ENCODE results near the gene PLA2G2F.

Gene PLA2G2F

GRCh38 chr1:20199403-20199802, 60.3 kb downstream of the PLA2G2F start:
- TF ChIP-seq CTCF (IDR thresholded peaks at IDR 0.05; ENCODE audit: low read depth, low read length), result no peak
- H3K4me3 ChIP-seq (ENCODE audit: low read depth, low read length), result no peak overlapping the region

GRCh38 chr1:20199840-20200239, 60.7 kb downstream of the PLA2G2F start:
- no peak overlapping the region for H3K4me3 ChIP-seq (ENCODE audit: low read depth, low read length)
- no peak for TF ChIP-seq CTCF (IDR thresholded peaks at IDR 0.05; ENCODE audit: low read depth, low read length)

Data from WI38 (cell line).